ENCODE results near the gene SUCLG2.
"Not testable (repeated sequence)": the region's sequence is repeated elsewhere in the genome, so short reads cannot be mapped to it uniquely, and the experiment has no call there.

SUCLG2 gene

DNA sequence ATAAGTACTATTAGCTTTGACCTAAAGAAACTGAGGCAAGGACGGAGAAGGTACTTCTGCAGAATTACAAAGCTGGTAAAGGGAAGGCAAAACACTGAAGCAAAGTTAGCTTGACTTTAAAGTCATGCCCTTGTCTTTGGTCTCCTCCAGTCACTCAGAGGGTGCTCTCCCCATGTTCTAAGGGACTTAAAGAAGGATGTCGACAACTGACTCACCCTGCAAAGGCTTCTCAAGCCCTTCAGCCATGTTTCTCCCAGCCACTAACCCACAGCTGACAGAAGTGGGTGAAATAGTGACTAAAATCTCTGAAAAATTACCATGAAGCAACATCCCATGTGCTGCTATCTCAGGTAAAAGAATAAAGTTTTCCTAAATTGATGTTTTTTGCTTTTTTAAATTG lies 46.4 kb downstream of the SUCLG2 start:
- DNase-seq (ENCODE audit: low read depth in 2 of 2), result no peak

DNA sequence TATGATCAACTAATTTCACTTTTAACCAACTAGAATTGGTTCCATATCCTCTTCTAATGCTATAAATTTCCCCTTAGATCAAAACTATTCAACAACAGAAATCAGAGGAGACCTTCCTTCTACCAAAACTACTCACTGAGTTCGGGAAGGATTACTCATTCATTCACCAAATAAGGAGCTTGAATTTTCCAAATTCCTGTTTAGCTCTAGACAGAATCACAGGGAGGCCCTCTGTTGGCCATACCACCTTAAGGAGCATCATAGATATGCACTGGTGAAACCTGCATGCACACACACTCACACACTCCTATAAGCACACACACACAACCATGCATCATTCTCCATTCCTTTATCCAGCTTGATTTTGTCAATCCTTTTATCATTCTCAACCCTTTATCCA lies 49.0 kb downstream of the SUCLG2 start:
- DNase-seq (ENCODE audit: low read depth in 2 of 2), result no peak

DNA sequence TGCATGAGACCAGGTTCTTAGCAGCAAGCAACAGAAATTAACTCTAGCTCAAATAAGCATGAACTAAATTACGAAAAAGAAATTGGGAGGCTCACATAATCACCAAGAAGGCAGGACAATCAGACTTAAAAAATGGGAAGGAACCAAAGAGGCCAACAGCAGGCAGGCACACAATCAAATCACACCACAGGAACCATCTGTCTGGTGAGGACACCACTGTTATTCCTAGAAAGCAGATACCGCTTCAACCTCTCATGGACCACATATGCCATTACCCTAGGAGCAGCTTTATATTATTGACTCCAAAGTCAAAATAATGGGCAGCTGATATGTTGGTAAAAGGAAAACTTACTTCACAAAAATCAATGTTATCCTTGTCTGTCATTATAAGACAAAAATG lies 51.6 kb downstream of the SUCLG2 start:
- no peak for DNase-seq (ENCODE audit: low read depth in 2 of 2)

DNA sequence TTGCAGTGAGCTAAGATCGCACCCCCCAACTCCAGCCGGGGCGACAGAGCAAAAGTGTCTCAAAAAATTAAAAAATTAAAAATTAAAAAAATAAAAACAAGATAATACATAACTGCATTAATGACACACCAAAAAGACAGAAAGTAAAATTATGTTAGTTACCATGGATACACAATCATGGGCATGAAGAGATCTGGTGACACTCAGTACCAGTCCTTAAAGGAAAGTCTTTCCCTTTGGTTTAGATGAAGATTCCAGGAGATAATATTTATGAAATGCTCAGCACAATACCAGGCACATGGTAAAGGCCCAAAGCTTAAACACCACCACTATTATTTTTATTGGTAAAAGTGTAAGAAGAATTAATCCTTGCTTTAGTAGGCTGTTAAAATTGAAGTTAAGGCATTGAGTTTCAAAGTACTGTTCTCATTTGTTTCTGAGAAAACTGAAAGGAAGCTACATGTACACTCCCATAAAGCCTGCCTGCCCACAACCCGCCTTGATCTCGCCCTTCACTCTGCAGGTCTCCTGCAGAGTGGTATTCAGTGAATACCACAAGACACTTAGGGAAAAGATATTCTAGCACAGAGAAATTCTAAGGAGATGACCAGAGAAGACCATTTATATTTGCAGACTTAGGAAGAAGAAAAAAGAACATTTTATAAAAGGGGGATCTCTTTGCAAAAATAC lies 52.3 kb downstream of the SUCLG2 start:
- no peak for DNase-seq (ENCODE audit: low read depth in 2 of 2)

DNA sequence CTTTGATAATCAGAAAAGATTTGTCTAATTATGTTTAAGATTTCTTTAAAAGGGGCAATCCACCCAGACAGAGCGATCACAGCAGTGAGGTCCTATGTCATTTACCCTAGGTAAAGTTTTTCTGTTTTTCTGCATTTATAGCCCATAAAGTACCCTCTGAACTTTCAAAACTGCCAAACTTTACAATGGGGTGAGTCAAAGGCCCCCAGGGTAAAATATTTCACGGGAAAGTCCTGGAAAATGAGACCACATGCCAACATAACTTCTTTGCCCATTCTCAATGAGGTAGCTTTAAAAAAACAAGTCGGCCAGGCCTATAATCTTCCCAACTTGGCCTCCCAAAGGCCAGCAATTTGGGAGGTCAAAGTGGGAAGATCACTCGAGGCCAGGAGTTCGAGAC lies 53.0 kb downstream of the SUCLG2 start:
- DNase-seq (ENCODE audit: low read depth in 2 of 2), result no peak

DNA sequence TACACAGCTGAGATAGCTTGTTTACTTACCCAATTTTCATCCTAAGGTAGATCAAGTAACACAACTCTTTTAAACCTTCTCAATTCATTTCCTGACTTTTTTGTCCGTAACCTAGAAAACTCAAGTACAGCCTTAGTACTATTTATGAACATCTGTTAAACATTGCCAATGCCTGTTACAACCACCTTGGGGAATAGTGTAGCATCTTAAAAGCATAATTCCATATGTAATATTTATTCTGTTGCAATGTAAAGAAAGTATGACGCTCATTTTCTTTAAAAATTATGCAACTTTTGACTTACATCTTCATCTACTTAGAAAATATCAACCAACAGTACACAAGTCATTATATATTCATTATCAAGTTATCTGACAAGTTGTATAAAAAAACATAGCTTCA lies 54.6 kb downstream of the SUCLG2 start:
- no peak for DNase-seq (ENCODE audit: low read depth in 2 of 2)

- DNase-seq (ENCODE audit: low read depth in 2 of 2), result no peak
Measured at GRCh38 chr3:67598814-67599556, 55.4 kb downstream of the SUCLG2 start.

DNA sequence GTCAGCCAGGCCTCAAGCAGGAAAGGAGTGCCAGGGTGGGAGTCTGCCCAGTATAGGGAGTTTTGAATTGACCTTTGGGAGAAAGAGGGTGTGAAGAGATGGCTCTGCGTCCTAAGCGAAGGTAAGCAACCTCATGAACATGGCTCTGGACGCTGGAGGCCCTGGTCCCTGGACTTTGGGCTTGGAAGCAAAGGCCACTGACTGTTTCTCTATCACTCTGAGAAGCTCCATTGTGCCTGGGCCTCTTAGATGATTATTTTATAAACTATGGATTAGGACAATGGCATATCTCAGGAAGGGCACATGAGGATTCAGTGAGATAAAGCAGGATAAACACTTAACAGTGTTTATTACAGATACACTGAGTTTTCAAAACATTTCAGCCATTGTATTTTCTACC lies 59.0 kb downstream of the SUCLG2 start:
- DNase-seq (ENCODE audit: low read depth in 2 of 2), result no peak

GRCh38 chr3:67593761-67594234 lies 60.6 kb downstream of the SUCLG2 start:
- no peak for DNase-seq (ENCODE audit: low read depth in 2 of 2)

GRCh38 chr3:67592057-67592456 lies 62.4 kb downstream of the SUCLG2 start:
- no peak for DNase-seq (ENCODE audit: low read depth in 2 of 2)

DNA sequence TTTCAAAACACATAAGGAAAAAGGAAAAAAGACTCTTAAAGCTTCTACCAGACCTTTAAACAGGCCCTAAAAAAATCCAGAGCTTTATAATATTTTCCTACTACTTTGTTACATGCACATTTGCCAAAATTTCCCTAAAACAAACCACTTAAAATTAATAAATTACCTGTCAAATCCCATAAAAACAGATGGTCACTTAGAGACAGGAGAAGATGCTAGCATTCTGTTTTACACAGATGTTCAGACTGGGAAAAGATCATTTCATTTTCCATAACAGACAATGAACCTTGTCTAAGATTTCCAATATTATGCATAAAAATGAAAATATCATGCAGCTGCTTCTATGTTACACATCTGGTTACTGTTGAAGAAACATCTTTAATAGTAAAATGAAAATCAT lies 66.6 kb downstream of the SUCLG2 start:
- no peak for DNase-seq (ENCODE audit: low read depth in 2 of 2)

DNA sequence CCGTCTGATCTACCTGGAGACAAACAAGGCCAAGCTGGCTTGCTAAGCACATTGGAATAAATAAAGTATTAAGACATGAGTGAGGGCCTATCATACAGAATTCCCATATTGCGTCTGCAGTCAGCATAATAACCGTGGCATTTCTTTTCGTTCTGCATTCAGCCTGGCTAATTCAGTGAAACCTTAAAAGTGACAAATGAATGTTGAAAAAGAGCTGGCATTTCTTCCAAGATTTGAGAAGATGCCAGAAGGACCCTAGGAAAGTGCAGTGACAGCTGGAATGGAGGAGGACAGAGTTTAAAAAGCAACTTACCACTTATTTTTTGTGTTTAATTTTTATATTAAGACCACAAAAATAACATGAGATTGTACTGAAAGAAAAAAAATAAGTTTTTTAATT lies 67.1 kb downstream of the SUCLG2 start:
- DNase-seq (ENCODE audit: low read depth in 2 of 2), result no peak

GRCh38 chr3:67584608-67585007 lies 69.8 kb downstream of the SUCLG2 start:
- DNase-seq (ENCODE audit: low read depth in 2 of 2), result not testable (repeated sequence)

DNA sequence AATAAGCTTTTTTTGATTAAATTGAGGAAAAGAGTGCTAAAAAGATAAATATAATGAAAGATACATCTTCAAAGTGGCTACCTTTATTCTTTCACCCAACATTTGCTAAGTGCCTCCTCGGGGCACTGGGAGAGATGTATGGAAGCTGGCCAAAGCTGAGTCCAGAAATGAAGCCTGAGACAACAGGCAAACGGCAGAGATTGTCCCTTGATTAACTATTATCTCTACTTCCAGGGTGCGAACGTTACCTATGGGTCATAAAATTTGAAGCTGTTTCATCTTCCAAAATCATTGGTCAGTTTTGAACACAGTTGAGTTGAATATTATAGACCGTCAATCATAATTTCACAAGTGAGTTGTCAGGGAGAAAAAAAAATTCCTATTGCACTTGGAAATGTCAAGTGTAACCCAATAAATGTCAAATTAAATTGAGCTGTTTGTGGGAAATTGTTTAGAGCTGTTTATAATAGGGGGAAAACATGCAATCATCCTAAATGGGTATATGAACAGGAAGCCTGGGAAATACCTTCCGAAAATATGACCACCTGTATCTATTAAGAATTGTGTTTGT lies 73.9 kb downstream of the SUCLG2 start:
- no peak for DNase-seq (ENCODE audit: low read depth in 2 of 2)

DNA sequence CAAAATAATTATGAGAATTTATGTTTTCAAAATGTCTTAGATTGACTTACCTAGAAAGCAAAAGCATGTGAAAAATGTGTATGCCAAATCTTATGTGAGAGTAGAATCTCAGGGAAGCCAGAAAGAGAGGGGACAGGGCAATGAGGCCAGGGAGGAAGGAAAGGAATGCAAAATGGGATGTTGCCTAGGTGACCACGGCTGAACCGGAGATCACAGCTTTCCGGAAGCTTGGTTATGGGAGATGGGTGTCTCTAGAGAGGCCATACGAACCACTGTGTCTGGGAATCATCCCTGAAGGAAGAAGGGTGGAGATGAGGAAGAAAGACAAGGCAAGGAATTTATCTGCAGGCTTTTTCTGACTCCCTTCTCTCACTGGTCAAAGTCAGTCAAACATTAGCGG lies 76.0 kb downstream of the SUCLG2 start:
- no peak for DNase-seq (ENCODE audit: low read depth in 2 of 2)

DNA sequence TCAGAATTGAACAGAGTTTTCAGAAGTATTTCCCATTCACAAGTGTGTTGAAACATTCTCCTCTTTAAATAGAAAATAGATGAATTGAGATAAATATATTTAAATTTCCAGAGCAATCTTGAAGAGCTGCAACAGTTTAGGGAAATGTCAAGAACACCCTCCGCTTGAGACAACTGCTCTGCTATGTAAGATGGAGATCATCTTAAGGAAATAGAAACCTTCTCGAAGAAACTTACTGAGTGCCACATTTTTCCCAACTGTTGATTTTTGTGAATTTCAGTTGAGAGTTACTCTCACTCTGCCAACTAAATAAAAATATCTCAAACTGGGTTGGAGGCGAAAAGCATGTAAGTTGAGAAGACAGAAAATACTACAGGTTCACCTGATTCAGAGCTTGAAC lies 78.0 kb downstream of the SUCLG2 start:
- no peak for DNase-seq (ENCODE audit: low read depth in 2 of 2)

GRCh38 chr3:67569324-67569723 lies 85.1 kb downstream of the SUCLG2 start:
- no peak for DNase-seq (ENCODE audit: low read depth in 2 of 2)

- no peak for DNase-seq (ENCODE audit: low read depth in 2 of 2)
Measured at GRCh38 chr3:67567893-67568292, 86.5 kb downstream of the SUCLG2 start.

GRCh38 chr3:67564973-67565372 lies 89.4 kb downstream of the SUCLG2 start:
- DNase-seq (ENCODE audit: low read depth in 2 of 2), result no peak

GRCh38 chr3:67564008-67564407 lies 90.4 kb downstream of the SUCLG2 start:
- no peak for DNase-seq (ENCODE audit: low read depth in 2 of 2)

DNA sequence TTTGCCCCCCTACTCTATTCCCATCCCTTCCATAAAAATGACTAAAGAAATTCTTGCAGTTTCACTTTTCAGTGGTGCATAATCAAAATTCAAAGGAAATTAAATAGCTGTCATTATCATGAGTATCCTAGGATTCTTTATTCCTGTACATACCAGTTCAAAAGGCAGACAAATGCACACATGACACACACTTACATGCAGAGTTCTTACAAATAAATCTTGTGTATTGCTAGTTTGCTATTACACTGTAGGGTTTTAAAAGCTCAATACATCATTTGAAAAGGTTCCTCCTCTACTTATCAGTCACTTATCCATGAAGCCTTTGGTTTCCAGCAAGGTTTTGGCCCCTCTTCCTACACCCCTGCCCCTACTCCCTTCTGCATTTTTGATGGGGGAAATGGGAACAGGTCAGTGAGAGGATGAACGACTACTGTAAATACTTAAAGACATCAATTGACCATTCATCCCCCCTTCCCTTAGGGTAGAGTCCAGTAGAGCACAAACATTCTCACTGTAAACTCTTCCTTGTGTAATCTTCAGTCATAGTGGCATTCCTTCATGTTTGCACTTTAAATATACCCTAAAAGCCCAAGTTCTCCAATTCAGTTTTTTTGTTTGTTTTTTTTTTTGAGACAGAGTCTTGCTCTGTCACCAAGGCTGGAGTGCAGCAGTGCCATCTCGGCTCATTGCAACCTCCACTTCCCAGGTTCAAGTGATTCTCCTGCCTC lies 92.6 kb downstream of the SUCLG2 start:
- DNase-seq (ENCODE audit: low read depth in 2 of 2), result no peak

DNA sequence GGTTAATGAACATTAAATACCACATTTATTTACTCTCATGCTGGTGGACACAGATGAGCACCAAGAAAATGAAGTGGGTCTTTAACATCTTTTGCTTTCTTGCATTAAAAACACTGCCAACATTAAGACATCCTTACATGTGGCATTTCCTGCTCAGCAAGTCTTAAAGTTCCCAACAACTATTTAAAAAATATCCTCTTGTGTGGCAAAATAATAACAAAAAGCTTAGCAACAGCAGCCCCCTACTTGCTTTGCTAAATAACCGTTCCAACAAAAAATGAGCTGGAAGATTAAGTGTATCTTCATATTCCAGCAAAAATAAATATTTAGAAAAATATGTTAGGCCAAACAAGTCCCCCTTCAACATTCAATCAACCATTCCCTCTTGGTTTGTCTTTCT lies 93.1 kb downstream of the SUCLG2 start:
- DNase-seq (ENCODE audit: low read depth in 2 of 2), result no peak
